BE2C (cell line): ENCODE data around the gene CFAP299.

Experiments used
- DNase-seq: peaks from one replicate; pipeline ENCODE4 v3.0.0-alpha.2; 2020
- H3K27me3 ChIP-seq: fragments of 250-450 bp; sonication (Bioruptor Pico); 2 replicates; pipeline ENCODE4 v1.5.1; 2020; ENCODE audit warnings: mild to moderate bottlenecking
- H3K36me3 ChIP-seq: fragments of 250-450 bp; sonication (Bioruptor Pico); 2 replicates; pipeline ENCODE4 v1.5.1; 2020; ENCODE audit warnings: mild to moderate bottlenecking
- H3K4me1 ChIP-seq: fragments of 250-450 bp; sonication (Bioruptor Pico); 2 replicates; pipeline ENCODE4 v1.5.1; 2020
- H3K4me3 ChIP-seq: 2 replicates; pipeline ENCODE4 v1.5.1; 2011; ENCODE audit warnings: low read depth, low read length
- H3K9me3 ChIP-seq: fragments of 250-450 bp; sonication (Bioruptor Pico); 2 replicates; pipeline ENCODE4 v1.5.1; 2020
- TF ChIP-seq, protein P1 (sequence below): IDR thresholded peaks from 2 replicates; pipeline ENCODE4 v1.5.1; 2012; ENCODE audit warnings: mild to moderate bottlenecking, low read depth, low read length

Gene CFAP299

DNA sequence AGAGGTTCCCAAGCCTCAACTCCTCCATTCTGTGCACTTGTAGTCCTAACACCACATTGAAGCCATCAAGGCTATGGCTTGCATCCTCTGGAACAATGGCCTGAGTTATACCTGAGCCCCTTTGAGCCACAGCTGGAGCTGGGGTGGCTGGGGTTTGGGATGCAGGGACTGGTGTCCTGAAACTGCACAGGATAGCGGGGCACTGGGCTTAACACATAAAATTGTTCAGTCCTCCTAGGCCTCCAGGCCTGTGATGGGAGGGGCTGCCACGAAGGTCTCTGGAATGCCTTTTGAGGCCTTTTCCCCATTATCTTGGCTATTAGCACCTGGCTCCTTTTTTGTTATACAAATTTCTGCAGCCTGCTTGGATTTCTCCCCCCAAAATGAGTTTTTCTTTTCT, 35.5 kb downstream of the CFAP299 start:
- DNase-seq, result no peak
- TF ChIP-seq, protein P1, sequence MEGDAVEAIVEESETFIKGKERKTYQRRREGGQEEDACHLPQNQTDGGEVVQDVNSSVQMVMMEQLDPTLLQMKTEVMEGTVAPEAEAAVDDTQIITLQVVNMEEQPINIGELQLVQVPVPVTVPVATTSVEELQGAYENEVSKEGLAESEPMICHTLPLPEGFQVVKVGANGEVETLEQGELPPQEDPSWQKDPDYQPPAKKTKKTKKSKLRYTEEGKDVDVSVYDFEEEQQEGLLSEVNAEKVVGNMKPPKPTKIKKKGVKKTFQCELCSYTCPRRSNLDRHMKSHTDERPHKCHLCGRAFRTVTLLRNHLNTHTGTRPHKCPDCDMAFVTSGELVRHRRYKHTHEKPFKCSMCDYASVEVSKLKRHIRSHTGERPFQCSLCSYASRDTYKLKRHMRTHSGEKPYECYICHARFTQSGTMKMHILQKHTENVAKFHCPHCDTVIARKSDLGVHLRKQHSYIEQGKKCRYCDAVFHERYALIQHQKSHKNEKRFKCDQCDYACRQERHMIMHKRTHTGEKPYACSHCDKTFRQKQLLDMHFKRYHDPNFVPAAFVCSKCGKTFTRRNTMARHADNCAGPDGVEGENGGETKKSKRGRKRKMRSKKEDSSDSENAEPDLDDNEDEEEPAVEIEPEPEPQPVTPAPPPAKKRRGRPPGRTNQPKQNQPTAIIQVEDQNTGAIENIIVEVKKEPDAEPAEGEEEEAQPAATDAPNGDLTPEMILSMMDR, result no peak
- H3K36me3 ChIP-seq, result no peaks in the 10 kb centered on the region
- no peaks in the 10 kb centered on the region for H3K27me3 ChIP-seq
- H3K4me1 ChIP-seq, result no peaks in the 10 kb centered on the region
- H3K4me3 ChIP-seq, result no peak overlapping the region
- H3K9me3 ChIP-seq, result no peaks in the 10 kb centered on the region

DNA sequence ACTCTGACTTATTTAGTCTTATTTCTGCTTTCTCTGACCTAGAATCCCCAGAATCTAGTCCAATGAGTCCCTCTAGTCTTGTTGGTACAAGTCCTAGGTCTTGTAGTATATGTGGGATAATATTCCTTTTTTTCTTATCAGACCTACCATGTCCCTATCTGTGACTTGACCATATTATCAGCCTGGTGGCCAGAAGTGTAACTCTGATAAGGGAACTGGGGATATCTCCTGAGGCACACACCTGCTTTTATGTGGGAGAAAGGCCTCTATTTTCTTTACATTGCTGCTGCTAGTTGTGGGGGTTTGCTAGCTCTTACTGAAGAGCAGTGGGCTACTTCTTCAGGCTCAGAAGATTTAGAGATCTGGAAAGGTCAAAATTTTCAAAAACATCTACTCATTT, 38.6 kb downstream of the CFAP299 start:
- no peak overlapping the region for H3K4me3 ChIP-seq
- no peak for DNase-seq
- TF ChIP-seq, protein P1, result no peak

DNA sequence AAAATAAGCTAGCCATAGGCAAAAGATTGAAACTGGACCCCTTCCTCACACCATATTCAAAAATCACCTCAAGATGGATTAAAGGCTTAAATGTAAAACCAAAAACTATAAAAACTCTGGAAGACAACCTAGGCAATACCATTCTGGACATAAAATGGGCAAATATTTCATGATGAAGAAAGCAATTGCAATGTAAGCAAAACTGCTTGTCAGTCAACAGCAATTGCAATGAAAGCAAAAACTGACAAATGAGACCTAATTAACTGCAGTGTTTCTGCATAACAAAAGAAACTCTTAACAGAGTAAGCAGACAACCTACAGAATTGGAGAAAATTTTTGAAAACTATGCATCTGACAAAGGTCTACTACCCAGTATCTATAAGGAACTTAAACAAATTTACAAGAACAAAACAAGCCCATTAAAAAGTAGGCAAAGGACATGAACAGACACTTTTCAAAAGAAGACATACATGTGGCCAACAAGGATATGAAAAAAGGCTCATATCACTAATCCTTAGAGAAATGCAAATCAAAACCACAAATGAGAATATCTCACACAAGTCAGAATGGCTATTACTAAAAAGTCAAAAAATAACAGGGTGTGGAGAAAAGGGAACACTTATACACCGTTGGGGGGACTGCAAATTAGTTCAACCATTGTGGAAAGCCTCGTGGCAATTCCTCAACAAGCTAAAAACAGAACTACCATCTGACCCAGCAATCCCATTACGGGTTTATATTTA, 46.7 kb downstream of the CFAP299 start:
- H3K36me3 ChIP-seq, result no peaks in the 10 kb centered on the region
- no peaks in the 10 kb centered on the region for H3K9me3 ChIP-seq
- TF ChIP-seq, protein P1, result no peak
- H3K27me3 ChIP-seq, result no peaks in the 10 kb centered on the region
- H3K4me3 ChIP-seq, result no peak overlapping the region
- no peak for DNase-seq
- no peaks in the 10 kb centered on the region for H3K4me1 ChIP-seq

More for the DNA sequence above, 38.6 kb downstream of the CFAP299 start:
- no peaks in the 10 kb centered on the region for H3K36me3 ChIP-seq
- H3K9me3 ChIP-seq, result no peaks in the 10 kb centered on the region
- no peaks in the 10 kb centered on the region for H3K4me1 ChIP-seq
- H3K27me3 ChIP-seq, result no peaks in the 10 kb centered on the region

DNA sequence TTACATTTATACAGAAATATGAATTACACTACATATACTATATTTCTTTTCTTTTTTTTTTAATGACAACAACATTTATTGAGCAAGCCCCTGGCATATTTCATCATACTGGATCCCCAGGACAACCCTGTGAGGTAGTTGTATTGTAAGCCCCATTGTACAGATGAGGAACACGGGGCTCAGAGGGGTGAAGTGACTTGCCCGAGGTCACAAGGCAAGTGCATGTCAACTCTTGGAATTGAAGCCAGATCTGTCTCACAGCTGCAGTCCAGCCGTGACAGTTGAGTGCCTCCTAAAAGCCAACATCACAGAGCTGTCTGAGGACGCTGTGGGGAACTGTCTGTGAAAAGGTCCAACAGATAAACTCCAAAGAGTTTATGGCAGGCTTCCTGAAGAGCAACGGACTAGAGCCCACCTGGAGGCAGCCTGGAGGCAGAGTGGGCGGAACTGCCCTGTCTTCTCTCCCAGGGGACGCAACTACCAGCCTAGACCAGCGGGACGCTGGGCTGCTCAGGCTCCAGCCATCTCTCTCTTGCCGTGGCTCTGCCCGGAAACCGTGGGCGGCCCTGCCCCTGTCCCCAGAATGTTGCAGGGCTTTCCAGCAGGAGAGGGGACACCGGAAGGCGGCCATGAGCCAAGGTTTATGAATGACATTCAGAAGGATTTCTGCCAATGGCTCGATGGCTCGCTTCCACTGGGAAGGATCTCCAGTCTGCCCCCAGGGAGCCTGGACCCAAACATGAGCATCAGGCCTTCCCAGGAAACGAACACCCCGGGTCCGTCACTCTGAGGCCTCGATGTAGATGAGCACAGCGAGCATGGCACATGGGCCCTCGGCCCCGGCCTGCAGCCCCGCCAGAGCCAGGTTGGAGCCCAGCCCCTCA, 50.1 kb downstream of the CFAP299 start:
- no peaks in the 10 kb centered on the region for H3K36me3 ChIP-seq
- H3K4me1 ChIP-seq, result no peaks in the 10 kb centered on the region
- no peak overlapping the region for H3K4me3 ChIP-seq
- DNase-seq, result no peak
- H3K27me3 ChIP-seq, result no peaks in the 10 kb centered on the region
- no peaks in the 10 kb centered on the region for H3K9me3 ChIP-seq
- TF ChIP-seq, protein P1, result no peak

DNA sequence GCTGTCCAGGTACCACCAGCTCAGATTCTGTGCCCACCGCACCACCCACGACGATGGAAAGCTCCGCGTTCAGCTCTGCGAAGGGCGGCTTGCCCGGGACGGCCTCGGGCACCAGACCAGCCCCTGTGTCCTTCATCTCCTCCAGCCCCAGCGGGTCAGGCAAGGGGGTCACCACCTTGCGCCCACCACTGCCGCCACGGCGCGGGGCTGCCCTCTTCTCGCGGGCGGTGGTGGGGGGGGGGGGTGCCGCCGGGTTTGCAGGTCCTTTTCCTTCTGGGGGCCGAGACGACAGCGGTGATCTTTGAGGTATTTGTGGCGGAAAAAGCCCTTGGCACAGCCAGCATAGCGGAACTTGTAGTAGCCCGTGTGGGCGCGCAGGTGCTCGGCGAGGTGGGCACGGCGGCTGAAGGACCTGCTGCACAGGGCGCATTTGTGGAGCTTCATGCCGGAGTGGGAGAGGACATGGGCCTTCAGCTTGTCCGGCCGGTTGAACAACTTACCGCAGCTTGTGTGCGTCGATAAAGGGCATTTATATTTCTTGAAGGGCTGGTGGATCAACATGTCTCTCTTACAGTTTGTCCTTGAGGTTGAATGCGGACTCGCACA, 50.9 kb downstream of the CFAP299 start:
- TF ChIP-seq, protein P1, result no peak
- H3K27me3 ChIP-seq, result no peaks in the 10 kb centered on the region
- H3K36me3 ChIP-seq, result no peaks in the 10 kb centered on the region
- H3K4me1 ChIP-seq, result no peaks in the 10 kb centered on the region
- H3K9me3 ChIP-seq, result no peaks in the 10 kb centered on the region
- no peak overlapping the region for H3K4me3 ChIP-seq
- DNase-seq, result no peak
